GM23338 (cell line): ENCODE measurements around the gene CETP. TPM values are rescaled to one million over a fixed set of nuclear protein-coding genes. Genes with fewer than 3 reads are reported as not detected.
A peak's percentile ranks its signal among the peaks of the same experiment; 100 is the strongest.

ENCODE experiments used
- ATAC-seq: fragments of 200-7000 bp; cut with Tn5 transposase; 3 replicates; pipeline ENCODE4 v1.9.1; 2020
- DNase-seq: peaks from one replicate; pipeline ENCODE4 v3.0.0-alpha.2; 2015; ENCODE audit warnings: low spot score
- H2AFZ ChIP-seq: fragments of 200-600 bp; sonication (generic); 2 replicates; pipeline ENCODE4 v1.8.0; 2016; ENCODE audit warnings: antibody characterized with exemption, mild to moderate bottlenecking, moderate library complexity
- H3F3A ChIP-seq: fragments of 200-600 bp; sonication (generic); replicated peaks from 2 replicates; pipeline ENCODE4 v1.8.0; 2017; ENCODE audit warnings: antibody characterized with exemption, mixed run types, low read depth
- H3K27ac ChIP-seq: fragments of 200-600 bp; sonication (generic); 2 replicates; pipeline ENCODE4 v1.6.1; 2016; ENCODE audit warnings: low read depth
- H3K27me3 ChIP-seq: fragments of 200-600 bp; sonication (generic); 2 replicates; pipeline ENCODE4 v1.8.0; 2016; ENCODE audit warnings: mild to moderate bottlenecking, mixed run types, moderate library complexity; ENCODE audit not compliant: insufficient read depth
- H3K36me3 ChIP-seq: fragments of 200-600 bp; sonication (generic); 2 replicates; pipeline ENCODE4 v1.8.0; 2016; ENCODE audit warnings: mild to moderate bottlenecking; ENCODE audit not compliant: insufficient read depth
- H3K4me1 ChIP-seq: fragments of 200-600 bp; sonication (generic); 2 replicates; pipeline ENCODE4 v1.8.0; 2016; ENCODE audit warnings: mild to moderate bottlenecking, moderate library complexity; ENCODE audit not compliant: insufficient read depth
- H3K4me2 ChIP-seq: fragments of 200-600 bp; sonication (generic); 2 replicates; pipeline ENCODE4 v1.7.1; 2017; ENCODE audit warnings: mixed run types
- H3K4me3 ChIP-seq: fragments of 200-600 bp; sonication (generic); 2 replicates; pipeline ENCODE4 v1.6.1; 2016; ENCODE audit warnings: mixed run types
- H3K79me2 ChIP-seq: fragments of 200-600 bp; sonication (generic); replicated peaks from 2 replicates; pipeline ENCODE4 v1.8.0; 2017; ENCODE audit warnings: mild to moderate bottlenecking; ENCODE audit not compliant: insufficient read depth
- H3K9me2 ChIP-seq: fragments of 200-600 bp; sonication (generic); 2 replicates; pipeline ENCODE4 v1.8.0; 2017; ENCODE audit not compliant: insufficient read depth
- H4K20me1 ChIP-seq: fragments of 200-600 bp; sonication (generic); replicated peaks from 2 replicates; pipeline ENCODE4 v1.8.0; 2017; ENCODE audit warnings: mild to moderate bottlenecking; ENCODE audit not compliant: insufficient read depth
- H3K27ac Mint-ChIP-seq: 2 replicates; pipeline ENCODE4 v1.8.0; 2020; ENCODE audit warnings: inconsistent platforms, mild to moderate bottlenecking, moderate library complexity, mixed read lengths
- H3K27me3 Mint-ChIP-seq: 3 replicates; pipeline ENCODE4 v1.8.0; 2022; ENCODE audit warnings: low read depth, mild to moderate bottlenecking, moderate library complexity, mixed read lengths, inconsistent platforms; ENCODE audit not compliant: insufficient read depth, poor library complexity
- H3K36me3 Mint-ChIP-seq: 3 replicates; pipeline ENCODE4 v1.8.0; 2021; ENCODE audit warnings: low read depth, mild to moderate bottlenecking, inconsistent platforms, moderate library complexity, mixed read lengths
- H3K4me1 Mint-ChIP-seq: 3 replicates; pipeline ENCODE4 v1.8.0; 2020; ENCODE audit warnings: mild to moderate bottlenecking, inconsistent platforms, mixed read lengths
- H3K4me3 Mint-ChIP-seq: 3 replicates; pipeline ENCODE4 v1.8.0; 2021; ENCODE audit warnings: moderate library complexity, mild to moderate bottlenecking, inconsistent platforms, mixed read lengths
- H3K9me3 Mint-ChIP-seq: 3 replicates; pipeline ENCODE4 v1.8.0; 2020; ENCODE audit warnings: moderate library complexity, mild to moderate bottlenecking, inconsistent platforms, mixed read lengths
- CREB1 ChIP-seq: fragments of 250-450 bp; sonication (Bioruptor Pico); IDR thresholded peaks from 2 replicates; pipeline ENCODE4 v1.5.0; 2020; ENCODE audit warnings: low read depth, mild to moderate bottlenecking, moderate library complexity
- CTCF ChIP-seq, 2 experiments: fragments of 200-600 bp in 1 of 2; sonication (generic) in 1 of 2; conservative IDR thresholded peaks; 2 replicates each; pipeline versions ENCODE4 v1.5.1 to v1.6.1; 2016 to 2017; ENCODE audit warnings: antibody characterized with exemption in 2 of 2, low read depth in 2 of 2, mild to moderate bottlenecking in 2 of 2, moderate library complexity in 1 of 2
- ETS1 ChIP-seq: IDR thresholded peaks from 2 replicates; pipeline ENCODE4 v1.6.1; 2016; ENCODE audit warnings: antibody characterized with exemption
- EZH2 ChIP-seq: fragments of 200-600 bp; sonication (generic); IDR thresholded peaks from one replicate; pipeline ENCODE4 v1.8.0; 2017; ENCODE audit warnings: antibody characterized with exemption, mild to moderate bottlenecking, low read depth; ENCODE audit not compliant: unreplicated experiment
- EZH2phosphoT487 ChIP-seq: fragments of 200-600 bp; sonication (generic); IDR thresholded peaks from one replicate; pipeline ENCODE4 v1.8.1; 2018; ENCODE audit warnings: antibody characterized with exemption; ENCODE audit not compliant: unreplicated experiment
- JUNB ChIP-seq: IDR thresholded peaks from one replicate; pipeline ENCODE4 v1.6.1; 2016; ENCODE audit warnings: antibody characterized with exemption; ENCODE audit not compliant: unreplicated experiment
- NANOG ChIP-seq: IDR thresholded peaks from 2 replicates; pipeline ENCODE4 v1.6.1; 2016; ENCODE audit warnings: antibody characterized with exemption, borderline replicate concordance
- POLR2AphosphoS5 ChIP-seq: IDR thresholded peaks from 2 replicates; pipeline ENCODE4 v1.6.1; 2016; ENCODE audit warnings: antibody characterized with exemption, low read depth
- REST ChIP-seq: IDR thresholded peaks from one replicate; pipeline ENCODE4 v1.6.1; 2018; ENCODE audit warnings: antibody characterized with exemption; ENCODE audit not compliant: unreplicated experiment
- STAT1 ChIP-seq: IDR thresholded peaks from one replicate; pipeline ENCODE4 v1.6.1; 2016; ENCODE audit warnings: antibody characterized with exemption; ENCODE audit not compliant: unreplicated experiment
- ZNF114 ChIP-seq: fragments of 250-450 bp; sonication (Bioruptor Pico); IDR thresholded peaks from 2 replicates; pipeline ENCODE4 v1.5.0; 2020; ENCODE audit warnings: mild to moderate bottlenecking, moderate library complexity
- ZNF331 ChIP-seq: fragments of 250-450 bp; sonication (Bioruptor Pico); IDR thresholded peaks from 2 replicates; pipeline ENCODE4 v1.5.0; 2020; ENCODE audit warnings: low read depth, mild to moderate bottlenecking, moderate library complexity
- ZNF462 ChIP-seq: fragments of 250-450 bp; sonication (Bioruptor Pico); IDR thresholded peaks from 2 replicates; pipeline ENCODE4 v1.5.0; 2020; ENCODE audit warnings: mild to moderate bottlenecking, moderate library complexity
- polyA plus RNA-seq: library from polyadenylated mRNA; unstranded; fragments of >200 nt; fragmentation: Nextera tagmentation; extraction: Ambion mirVana; gene quantifications from 2 replicates; pipeline ENCODE4 v1.2.1, GENCODE V29; 2016
- total RNA-seq: library from RNA; depleted of rRNA; stranded (reverse); fragments of >200 nt; shearing (Covaris generic); gene quantifications from 2 replicates; pipeline ENCODE4 v1.2.3, GENCODE V29; 2014

CETP gene
- total and polyA plus RNA-seq, 2 experiments from 2014 or later: not detected

- 0 out of 2 replicates have a peak overlapping the region, but pooled peaks have one; percentile 38 for H2AFZ ChIP-seq
- no peak for ATAC-seq
- peaks cover 6% of the 10 kb centered on the region for H3K4me1 ChIP-seq
- H3K27ac ChIP-seq: no peak overlapping the region
- no peaks in the 10 kb centered on the region for H4K20me1 ChIP-seq
- H3K4me3 ChIP-seq: no peak overlapping the region
- H3K27me3 Mint-ChIP-seq: peaks cover 13% of the 10 kb centered on the region
- DNase-seq: no peak
- H3K9me3 Mint-ChIP-seq: no peaks in the 10 kb centered on the region
- H3K9me2 ChIP-seq: no peaks in the 10 kb centered on the region
- no peaks in the 10 kb centered on the region for H3K79me2 ChIP-seq
- H3K27me3 ChIP-seq: no peaks in the 10 kb centered on the region
- no peaks in the 10 kb centered on the region for H3K36me3 Mint-ChIP-seq
- H3K4me2 ChIP-seq: no peak overlapping the region
- no peaks in the 10 kb centered on the region for H3K36me3 ChIP-seq
- no peaks in the 10 kb centered on the region for H3F3A ChIP-seq
- TF ChIP-seq EZH2phosphoT487: no peak
- no peak for TF ChIP-seq REST
- no peak for TF ChIP-seq POLR2AphosphoS5
- no peak for TF ChIP-seq ZNF462
- TF ChIP-seq JUNB: no peak
- no peak for TF ChIP-seq EZH2
- TF ChIP-seq ETS1: no peak
- no peak for TF ChIP-seq STAT1
- no peak for TF ChIP-seq CTCF (conservative IDR thresholded peaks at IDR 0.05; ENCODE audit: low read depth in 2 of 2)
- TF ChIP-seq ZNF114 (CRISPR knock-in tag): no peak
- no peak for TF ChIP-seq CREB1
- TF ChIP-seq NANOG: no peak
- TF ChIP-seq ZNF331 (CRISPR knock-in tag): no peak
- H3K4me1 Mint-ChIP-seq: peaks cover 11% of the 10 kb centered on the region; the same call in 2 of the 3 replicates
- H3K27ac Mint-ChIP-seq: no peak overlapping the region
- H3K4me3 Mint-ChIP-seq: no peak overlapping the region
These were observed 45.0 kb upstream of the CETP start for GRCh38 chr16:56916571-56917403.
